SK-N-SH (cell line): Measurements from ENCODE around the gene RAD51B. TPM values are rescaled to one million over a fixed set of nuclear protein-coding genes. Genes with fewer than 3 reads are reported as not detected.

Experiments
- CTCF ChIA-PET: fragments of 300-600, 350-600 bp; formaldehyde crosslinking; extraction: SDS; loops from one replicate; lab custom pipeline; 2021; lab: Yijun Ruan, JAX
- POLR2A ChIA-PET: fragments of 350-600 bp; sonication (Branson Sonifier 250); formaldehyde crosslinking; extraction: SDS; loops from one replicate; lab custom pipeline; 2020; ENCODE audit warnings: antibody characterized with exemption, inconsistent platforms; lab: Yijun Ruan, JAX
- DNase-seq: peaks from one replicate; pipeline ENCODE4 v3.0.0; 2012
- H2AFZ ChIP-seq: fragments of 200-600 bp; sonication (generic); 2 replicates; pipeline ENCODE4 v1.8.1; 2016; ENCODE audit warnings: antibody characterized with exemption, mild to moderate bottlenecking, low read depth
- H3F3A ChIP-seq: fragments of 200-600 bp; sonication (generic); replicated peaks from 2 replicates; pipeline ENCODE3; 2016; ENCODE audit warnings: antibody characterized with exemption, mild to moderate bottlenecking; ENCODE audit not compliant: insufficient read depth
- H3K27ac ChIP-seq, 2 experiments: fragments of 200-500 bp in 1 of 2; fragments of 200-600 bp in 1 of 2; sonication (Bioruptor generic) in 1 of 2; sonication (generic), shearing (Covaris generic) in 1 of 2; 2 replicates each; pipeline versions ENCODE4 v1.5.1 to v1.6.1; 2014 to 2016; ENCODE audit warnings: low read depth in 2 of 2, inconsistent platforms in 1 of 2, low read length in 1 of 2, mild to moderate bottlenecking in 1 of 2, mixed read lengths in 1 of 2
- H3K27me3 ChIP-seq: fragments of 200-600 bp; sonication (generic), shearing (Covaris generic); 2 replicates; pipeline ENCODE4 v1.6.1; 2016; ENCODE audit warnings: mixed run types; ENCODE audit not compliant: insufficient read depth
- H3K36me3 ChIP-seq, 2 experiments: fragments of 200-500 bp in 1 of 2; fragments of 200-600 bp in 1 of 2; sonication (Bioruptor generic) in 1 of 2; sonication (generic) in 1 of 2; replicated peaks in 1 of 2; 2 replicates each; pipeline versions ENCODE3 to v1.5.1; 2014 to 2016; ENCODE audit warnings: low read length in 1 of 2, mild to moderate bottlenecking in 1 of 2; ENCODE audit not compliant: insufficient read depth in 2 of 2, control insufficient read depth in 1 of 2
- H3K4me1 ChIP-seq, 2 experiments: fragments of 200-500 bp in 1 of 2; fragments of 200-600 bp in 1 of 2; sonication (Bioruptor generic) in 1 of 2; sonication (generic), shearing (Covaris generic) in 1 of 2; 2 replicates each; pipeline versions ENCODE4 v1.5.1 to v1.6.1; 2014 to 2016; ENCODE audit warnings: low read depth in 1 of 2, low read length in 1 of 2, mixed run types in 1 of 2; ENCODE audit not compliant: insufficient read depth in 2 of 2, control insufficient read depth in 1 of 2
- H3K4me2 ChIP-seq: fragments of 200-600 bp; sonication (generic), shearing (Covaris generic); 2 replicates; pipeline ENCODE4 v1.6.1; 2017; ENCODE audit warnings: mixed run types
- H3K4me3 ChIP-seq, 2 experiments: fragments of 200-500 bp in 1 of 2; fragments of 200-600 bp in 1 of 2; sonication (Bioruptor generic) in 1 of 2; sonication (generic), shearing (Covaris generic) in 1 of 2; 2 replicates each; pipeline versions ENCODE4 v1.5.1 to v1.8.1; 2014 to 2016; ENCODE audit warnings: low read depth in 2 of 2, inconsistent platforms in 1 of 2, low read length in 1 of 2, mild to moderate bottlenecking in 1 of 2, mixed read lengths in 1 of 2, moderate library complexity in 1 of 2
- H3K79me2 ChIP-seq: fragments of 200-600 bp; sonication (generic); 2 replicates; pipeline ENCODE4 v1.8.1; 2017; ENCODE audit warnings: mild to moderate bottlenecking; ENCODE audit not compliant: insufficient read depth
- H3K9ac ChIP-seq: fragments of 200-600 bp; sonication (generic); 2 replicates; pipeline ENCODE4 v1.6.1; 2017; ENCODE audit warnings: mixed run types
- H3K9me2 ChIP-seq: fragments of 200-600 bp; sonication (generic); 2 replicates; pipeline ENCODE4 v1.6.1; 2017; ENCODE audit warnings: mixed run types
- H3K9me3 ChIP-seq: fragments of 200-600 bp; sonication (generic); 2 replicates; pipeline ENCODE4 v1.6.1; 2017; ENCODE audit warnings: mixed run types, mild to moderate bottlenecking, moderate library complexity
- H4K20me1 ChIP-seq: fragments of 200-600 bp; sonication (generic); 2 replicates; pipeline ENCODE4 v1.6.1; 2017; ENCODE audit warnings: mild to moderate bottlenecking, mixed run types; ENCODE audit not compliant: insufficient read depth
- CTCF ChIP-seq: fragments of 200-600 bp; sonication (generic); IDR thresholded peaks from 2 replicates; pipeline ENCODE4 v1.6.1; 2017; ENCODE audit warnings: antibody characterized with exemption, mild to moderate bottlenecking, moderate library complexity
- ELF1 ChIP-seq: IDR thresholded peaks from 2 replicates; pipeline ENCODE4 v1.4.0; 2012
- EP300 ChIP-seq, 2 experiments: IDR thresholded peaks; 2 replicates each; pipeline versions ENCODE4 v1.4.0 to v1.6.1; 2012; ENCODE audit warnings: borderline replicate concordance in 1 of 2, low read depth in 1 of 2, low read length in 1 of 2
- FOXM1 ChIP-seq: IDR thresholded peaks from 2 replicates; pipeline ENCODE4 v1.4.0; 2012; ENCODE audit warnings: low read depth, mild to moderate bottlenecking
- MEF2A ChIP-seq: IDR thresholded peaks from 2 replicates; pipeline ENCODE4 v1.4.0; 2012; ENCODE audit warnings: low read depth, borderline replicate concordance
- MXI1 ChIP-seq: IDR thresholded peaks from 2 replicates; pipeline ENCODE4 v1.6.1; 2012; ENCODE audit warnings: mild to moderate bottlenecking, low read depth, low read length, improper control_type of control experiment
- NFIC ChIP-seq: IDR thresholded peaks from 2 replicates; pipeline ENCODE4 v1.4.0; 2012; ENCODE audit warnings: borderline replicate concordance
- RAD21 ChIP-seq: IDR thresholded peaks from 2 replicates; pipeline ENCODE4 v1.6.1; 2012; ENCODE audit warnings: mild to moderate bottlenecking, low read length
- SIN3A ChIP-seq: IDR thresholded peaks from 2 replicates; pipeline ENCODE4 v1.6.1; 2012; ENCODE audit warnings: low read depth, mild to moderate bottlenecking, low read length, moderate library complexity, borderline replicate concordance
- TAF1 ChIP-seq: IDR thresholded peaks from 2 replicates; pipeline ENCODE4 v1.6.1; 2012; ENCODE audit warnings: low read depth, mild to moderate bottlenecking, low read length, moderate library complexity, borderline replicate concordance
- WGBS: methylation state at CpG from one replicate; pipeline ENCODE4 v1.1.6; 2017; ENCODE audit warnings: low lambda C conversion rate; 5-methylcytosine and 5-hydroxymethylcytosine counted together
- polyA plus RNA-seq, 3 experiments: library from polyadenylated mRNA; depleted of rRNA; stranded (reverse); fragments of >200 nt; gene quantifications; 2 replicates each; pipeline ENCODE4 v1.2.3, GENCODE V29; 2012
- TF ChIP-seq, protein P1 (sequence below): IDR thresholded peaks from 2 replicates; pipeline ENCODE4 v1.4.0; 2012; ENCODE audit warnings: low read depth, borderline replicate concordance
- TF ChIP-seq, protein P2 (sequence below): IDR thresholded peaks from 2 replicates; pipeline ENCODE4 v1.6.1; 2012; ENCODE audit warnings: mild to moderate bottlenecking, low read depth, low read length, moderate library complexity
- TF ChIP-seq, protein P3 (sequence below): IDR thresholded peaks from 2 replicates; pipeline ENCODE4; 2012
- TF ChIP-seq, protein P4 (sequence below): IDR thresholded peaks from 2 replicates; pipeline ENCODE4 v1.4.0; 2012; ENCODE audit warnings: low read depth, borderline replicate concordance

The RAD51B gene
- polyA plus RNA-seq, 1 of the 3 experiments (the other 2 are of a cell fraction), result 6.0 TPM

GRCh38 chr14:68596211-68596610 lies 776.6 kb downstream of the RAD51B start:
- WGBS, result 82% methylated on average over 7 of the region's 7 CpGs
- CTCF ChIA-PET, result no interaction called here

More at GRCh38 chr14:68596211-68596610, 776.6 kb downstream of the RAD51B start:
- no peak for TF ChIP-seq CTCF
- no peak for TF ChIP-seq NFIC
- TF ChIP-seq, protein P1, sequence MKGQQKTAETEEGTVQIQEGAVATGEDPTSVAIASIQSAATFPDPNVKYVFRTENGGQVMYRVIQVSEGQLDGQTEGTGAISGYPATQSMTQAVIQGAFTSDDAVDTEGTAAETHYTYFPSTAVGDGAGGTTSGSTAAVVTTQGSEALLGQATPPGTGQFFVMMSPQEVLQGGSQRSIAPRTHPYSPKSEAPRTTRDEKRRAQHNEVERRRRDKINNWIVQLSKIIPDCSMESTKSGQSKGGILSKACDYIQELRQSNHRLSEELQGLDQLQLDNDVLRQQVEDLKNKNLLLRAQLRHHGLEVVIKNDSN, result no peak
- TF ChIP-seq, protein P2, sequence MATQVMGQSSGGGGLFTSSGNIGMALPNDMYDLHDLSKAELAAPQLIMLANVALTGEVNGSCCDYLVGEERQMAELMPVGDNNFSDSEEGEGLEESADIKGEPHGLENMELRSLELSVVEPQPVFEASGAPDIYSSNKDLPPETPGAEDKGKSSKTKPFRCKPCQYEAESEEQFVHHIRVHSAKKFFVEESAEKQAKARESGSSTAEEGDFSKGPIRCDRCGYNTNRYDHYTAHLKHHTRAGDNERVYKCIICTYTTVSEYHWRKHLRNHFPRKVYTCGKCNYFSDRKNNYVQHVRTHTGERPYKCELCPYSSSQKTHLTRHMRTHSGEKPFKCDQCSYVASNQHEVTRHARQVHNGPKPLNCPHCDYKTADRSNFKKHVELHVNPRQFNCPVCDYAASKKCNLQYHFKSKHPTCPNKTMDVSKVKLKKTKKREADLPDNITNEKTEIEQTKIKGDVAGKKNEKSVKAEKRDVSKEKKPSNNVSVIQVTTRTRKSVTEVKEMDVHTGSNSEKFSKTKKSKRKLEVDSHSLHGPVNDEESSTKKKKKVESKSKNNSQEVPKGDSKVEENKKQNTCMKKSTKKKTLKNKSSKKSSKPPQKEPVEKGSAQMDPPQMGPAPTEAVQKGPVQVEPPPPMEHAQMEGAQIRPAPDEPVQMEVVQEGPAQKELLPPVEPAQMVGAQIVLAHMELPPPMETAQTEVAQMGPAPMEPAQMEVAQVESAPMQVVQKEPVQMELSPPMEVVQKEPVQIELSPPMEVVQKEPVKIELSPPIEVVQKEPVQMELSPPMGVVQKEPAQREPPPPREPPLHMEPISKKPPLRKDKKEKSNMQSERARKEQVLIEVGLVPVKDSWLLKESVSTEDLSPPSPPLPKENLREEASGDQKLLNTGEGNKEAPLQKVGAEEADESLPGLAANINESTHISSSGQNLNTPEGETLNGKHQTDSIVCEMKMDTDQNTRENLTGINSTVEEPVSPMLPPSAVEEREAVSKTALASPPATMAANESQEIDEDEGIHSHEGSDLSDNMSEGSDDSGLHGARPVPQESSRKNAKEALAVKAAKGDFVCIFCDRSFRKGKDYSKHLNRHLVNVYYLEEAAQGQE, result no peak
- no peak for TF ChIP-seq EP300 (IDR thresholded peaks at IDR 0.05; ENCODE audit: borderline replicate concordance in 1 of 2, low read depth in 1 of 2, low read length in 1 of 2)
- TF ChIP-seq SIN3A, result no peak
- no peak for TF ChIP-seq RAD21
- TF ChIP-seq ELF1, result no peak
- TF ChIP-seq, protein P3, sequence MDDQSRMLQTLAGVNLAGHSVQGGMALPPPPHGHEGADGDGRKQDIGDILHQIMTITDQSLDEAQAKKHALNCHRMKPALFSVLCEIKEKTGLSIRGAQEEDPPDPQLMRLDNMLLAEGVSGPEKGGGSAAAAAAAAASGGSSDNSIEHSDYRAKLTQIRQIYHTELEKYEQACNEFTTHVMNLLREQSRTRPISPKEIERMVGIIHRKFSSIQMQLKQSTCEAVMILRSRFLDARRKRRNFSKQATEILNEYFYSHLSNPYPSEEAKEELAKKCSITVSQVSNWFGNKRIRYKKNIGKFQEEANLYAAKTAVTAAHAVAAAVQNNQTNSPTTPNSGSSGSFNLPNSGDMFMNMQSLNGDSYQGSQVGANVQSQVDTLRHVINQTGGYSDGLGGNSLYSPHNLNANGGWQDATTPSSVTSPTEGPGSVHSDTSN, result no peak
- no peak for TF ChIP-seq FOXM1
- TF ChIP-seq, protein P4, sequence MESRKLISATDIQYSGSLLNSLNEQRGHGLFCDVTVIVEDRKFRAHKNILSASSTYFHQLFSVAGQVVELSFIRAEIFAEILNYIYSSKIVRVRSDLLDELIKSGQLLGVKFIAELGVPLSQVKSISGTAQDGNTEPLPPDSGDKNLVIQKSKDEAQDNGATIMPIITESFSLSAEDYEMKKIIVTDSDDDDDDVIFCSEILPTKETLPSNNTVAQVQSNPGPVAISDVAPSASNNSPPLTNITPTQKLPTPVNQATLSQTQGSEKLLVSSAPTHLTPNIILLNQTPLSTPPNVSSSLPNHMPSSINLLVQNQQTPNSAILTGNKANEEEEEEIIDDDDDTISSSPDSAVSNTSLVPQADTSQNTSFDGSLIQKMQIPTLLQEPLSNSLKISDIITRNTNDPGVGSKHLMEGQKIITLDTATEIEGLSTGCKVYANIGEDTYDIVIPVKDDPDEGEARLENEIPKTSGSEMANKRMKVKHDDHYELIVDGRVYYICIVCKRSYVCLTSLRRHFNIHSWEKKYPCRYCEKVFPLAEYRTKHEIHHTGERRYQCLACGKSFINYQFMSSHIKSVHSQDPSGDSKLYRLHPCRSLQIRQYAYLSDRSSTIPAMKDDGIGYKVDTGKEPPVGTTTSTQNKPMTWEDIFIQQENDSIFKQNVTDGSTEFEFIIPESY, result no peak
- no peak for TF ChIP-seq MXI1
- TF ChIP-seq MEF2A, result no peak
- no peak for TF ChIP-seq TAF1
- TF ChIP-seq, all 33 proteins: peak for 0
- H3K4me1 ChIP-seq, result peaks cover 0 to 12% of the 10 kb centered on the region in 2 experiments; a peak in 2 of 4 replicates
- no peak overlapping the region for H3K4me2 ChIP-seq
- no peak overlapping the region for H2AFZ ChIP-seq
- H3K9ac ChIP-seq, result no peak overlapping the region
- POLR2A ChIA-PET, result no interaction called here
- H3K4me3 ChIP-seq, result no peak overlapping the region
- H4K20me1 ChIP-seq, result no peaks in the 10 kb centered on the region
- H3F3A ChIP-seq, result no peaks in the 10 kb centered on the region
- H3K27me3 ChIP-seq, result no peaks in the 10 kb centered on the region
- H3K79me2 ChIP-seq, result no peaks in the 10 kb centered on the region
- H3K9me3 ChIP-seq, result no peaks in the 10 kb centered on the region
- DNase-seq, result no peak
- no peaks in the 10 kb centered on the region for H3K9me2 ChIP-seq
- no peak overlapping the region for H3K27ac ChIP-seq
- H3K36me3 ChIP-seq, result no peaks in the 10 kb centered on the region
